Posterior cingulate gyrus (tissue), 11 donors: ENCODE measurements around the gene AMDHD1.

ENCODE experiments used
- DNase-seq, 10 donors: peaks; one replicate each; pipeline versions ENCODE4 v3.0.0 to v3.0.0-alpha.2; 2020 to 2021; ENCODE audit warnings: mixed read lengths in 3 of 10
- intact Hi-C: fragments of 100-400 bp; cut with DNase I; formaldehyde crosslinking; loops from one replicate; pipeline ENCODE4 v1.15.1; 2023

The AMDHD1 gene

GRCh38 chr12:95993907-95994306 lies 50.8 kb downstream of the AMDHD1 start:
- intact Hi-C loops, result no loop called here

GRCh38 chr12:95994476-95994875 lies 51.3 kb downstream of the AMDHD1 start:
- DNase-seq, result no peak
- intact Hi-C loops, result no loop called here

More at GRCh38 chr12:95993907-95994306, 50.8 kb downstream of the AMDHD1 start:
- no peak for DNase-seq

- peak in 1 of 10 donors; percentile 69 for DNase-seq
- intact Hi-C loops, result no loop called here
Observed at GRCh38 chr12:95995238-95996031, 52.3 kb downstream of the AMDHD1 start.

- peak in 1 of 10 donors; percentile 66 for DNase-seq
- intact Hi-C loops, result no loop called here
Observed at GRCh38 chr12:95996034-95996658, 53.0 kb downstream of the AMDHD1 start, which contains the start of gene HAL. TSS of gene HAL (minus strand) at chr12:95996344. CDS start at chr12:95995910, 434 bp downstream.

GRCh38 chr12:95997276-95997675 lies 54.1 kb downstream of the AMDHD1 start:
- intact Hi-C loops, result no loop called here
- DNase-seq, result no peak

GRCh38 chr12:95997911-95998510 lies 54.9 kb downstream of the AMDHD1 start:
- intact Hi-C loops, result loop anchor here (1.0 kb wide), 1 partner anchor 80 kb away; no protein-coding TSS in a partner anchor
- DNase-seq, result no peak

- intact Hi-C loops, result loop anchor here (1.0 kb wide), 1 partner anchor 80 kb away; no protein-coding TSS in a partner anchor
- peak in 5 of 10 donors; percentile 32 to 85 (median 39) for DNase-seq
Observed at GRCh38 chr12:95998611-95999286, 55.6 kb downstream of the AMDHD1 start.

GRCh38 chr12:95999484-95999883 lies 56.4 kb downstream of the AMDHD1 start:
- intact Hi-C loops, result no loop called here
- DNase-seq, result no peak

- no peak for DNase-seq
- intact Hi-C loops, result no loop called here
Observed at GRCh38 chr12:96000858-96001257, 57.7 kb downstream of the AMDHD1 start.

- intact Hi-C loops, result no loop called here
- DNase-seq, result no peak
Observed at GRCh38 chr12:96006727-96007126, 63.6 kb downstream of the AMDHD1 start.

GRCh38 chr12:96007729-96008128 lies 64.6 kb downstream of the AMDHD1 start:
- intact Hi-C loops, result no loop called here
- DNase-seq, result no peak

GRCh38 chr12:96014943-96015599 lies 71.9 kb downstream of the AMDHD1 start:
- no peak for DNase-seq
- intact Hi-C loops, result no loop called here

- intact Hi-C loops, result no loop called here
- peak in 3 of 10 donors; percentile 9 to 84 (median 21) for DNase-seq
Observed at GRCh38 chr12:96015672-96016071, 72.5 kb downstream of the AMDHD1 start.
